ENCODE measurements around the gene SLC6A7.
A peak's percentile ranks its signal among the peaks of the same experiment; 100 is the strongest.

SLC6A7 gene

DNA sequence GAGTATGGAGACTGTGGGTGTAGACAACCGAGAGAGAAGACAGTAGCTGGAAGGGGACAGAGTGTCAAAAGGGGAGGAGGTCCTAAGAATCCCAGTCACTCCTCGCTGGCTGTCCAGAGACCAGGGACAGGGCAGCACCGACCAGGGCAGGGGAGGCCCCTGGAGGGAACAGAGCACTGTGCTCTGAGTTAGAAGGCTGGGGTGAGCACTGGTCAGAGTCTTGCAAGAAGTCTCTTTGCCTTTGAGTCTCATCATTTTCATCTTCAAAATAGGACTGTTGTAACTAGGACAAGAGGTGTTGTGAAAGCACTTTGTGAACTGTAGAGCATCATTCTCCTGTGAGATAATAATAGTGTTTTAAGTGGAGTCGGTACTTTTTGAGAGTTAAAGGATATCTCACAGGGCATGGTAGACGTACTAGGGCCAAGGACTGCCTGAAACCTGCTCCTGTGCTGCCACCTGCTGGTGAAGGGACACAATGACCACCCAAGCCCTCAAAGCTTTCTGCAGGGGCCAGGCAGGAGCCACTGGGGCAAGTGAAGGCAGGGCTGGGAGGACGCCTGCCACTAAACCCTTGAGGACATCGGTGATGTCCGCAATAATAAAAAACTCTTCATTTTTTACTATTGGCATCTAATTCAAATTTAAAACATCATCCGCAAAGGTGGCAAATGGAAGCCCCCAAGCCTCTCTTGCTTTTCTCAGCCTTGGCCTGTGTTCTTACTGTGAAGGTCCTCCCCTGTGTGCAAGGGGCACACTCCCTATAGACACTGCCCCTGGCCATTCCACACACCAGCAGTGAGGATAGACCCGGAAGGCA, 28.2 kb downstream of the SLC6A7 start:
- no peak overlapping the region for H3K4me3 ChIP-seq (ENCODE audit: low read length)
- peak; percentile 81 for TF ChIP-seq CTCF (conservative IDR thresholded peaks at IDR 0.05; ENCODE audit: low read length)
- peak; percentile 78 for DNase-seq (ENCODE audit: low read depth)

- no peak for DNase-seq (ENCODE audit: low read depth)
- no peak for TF ChIP-seq CTCF (conservative IDR thresholded peaks at IDR 0.05; ENCODE audit: low read length)
- H3K4me3 ChIP-seq (ENCODE audit: low read length) = no peak overlapping the region
Observed at GRCh38 chr5:150218693-150219035, 28.8 kb downstream of the SLC6A7 start.

DNA sequence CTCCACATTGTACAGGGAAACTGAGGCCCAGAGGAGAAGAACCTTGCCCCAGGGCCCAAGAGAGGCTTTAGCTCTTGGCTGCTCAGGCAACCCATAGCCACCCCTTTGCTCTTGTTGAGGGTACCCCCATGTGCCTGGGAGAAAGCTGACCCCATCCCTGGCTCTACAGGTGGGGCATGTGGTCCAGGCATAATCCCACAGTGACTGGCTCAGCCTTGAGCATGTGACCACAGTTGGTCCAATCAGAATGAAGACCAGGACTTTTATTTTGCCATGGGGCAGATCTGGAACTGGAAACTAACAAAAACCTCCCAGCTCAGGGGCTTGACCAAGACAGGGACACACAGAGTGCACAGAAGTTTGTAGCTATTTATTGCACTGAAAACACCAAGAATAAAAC, 29.3 kb downstream of the SLC6A7 start:
- no peak for DNase-seq (ENCODE audit: low read depth)
- no peak for TF ChIP-seq CTCF (conservative IDR thresholded peaks at IDR 0.05; ENCODE audit: low read length)
- H3K4me3 ChIP-seq (ENCODE audit: low read length) = no peak overlapping the region

DNA sequence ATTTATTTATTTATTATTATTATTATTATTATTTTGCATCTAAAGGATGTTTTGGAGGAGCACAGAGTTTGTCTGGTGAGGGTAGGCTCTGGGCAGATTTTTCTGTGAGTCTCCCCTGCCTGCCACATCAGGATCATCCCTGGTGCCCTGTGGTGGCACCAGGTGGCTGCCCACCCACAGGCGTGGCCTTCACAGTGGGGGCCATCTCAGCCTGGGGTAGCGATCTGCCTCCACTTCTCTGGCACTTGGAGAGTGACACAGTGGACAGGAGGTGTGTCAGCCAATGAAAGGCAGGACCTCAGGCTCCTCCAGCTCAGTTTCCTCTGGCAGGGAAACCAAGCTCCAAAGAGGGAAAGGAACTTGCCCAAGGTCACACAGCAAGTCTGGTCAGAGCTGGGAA, 30.0 kb downstream of the SLC6A7 start:
- TF ChIP-seq CTCF (conservative IDR thresholded peaks at IDR 0.05; ENCODE audit: low read length) = no peak
- H3K4me3 ChIP-seq (ENCODE audit: low read length) = no peak overlapping the region
- no peak for DNase-seq (ENCODE audit: low read depth)

DNA sequence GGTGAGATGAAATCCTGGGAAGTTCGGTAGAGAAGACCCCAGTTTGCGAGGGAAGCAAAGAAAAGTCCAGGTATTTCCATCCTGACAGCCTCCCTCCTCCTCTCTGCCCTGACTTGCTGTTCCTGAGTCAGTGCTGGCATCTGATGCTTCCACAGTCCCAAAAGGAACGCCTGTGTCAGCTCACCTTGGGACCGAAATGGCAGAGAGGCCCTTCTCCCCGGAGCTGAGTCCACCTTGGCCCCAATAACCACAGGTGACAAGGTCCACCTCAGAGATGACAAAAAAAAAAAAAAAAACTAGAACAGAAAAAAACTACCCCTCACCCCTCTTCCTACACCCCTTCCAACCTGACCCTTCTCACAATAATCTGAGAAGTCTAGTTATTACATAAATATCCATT, 31.6 kb downstream of the SLC6A7 start:
- no peak for TF ChIP-seq CTCF (conservative IDR thresholded peaks at IDR 0.05; ENCODE audit: low read length)
- H3K4me3 ChIP-seq (ENCODE audit: low read length) = no peak overlapping the region
- no peak for DNase-seq (ENCODE audit: low read depth)

DNA sequence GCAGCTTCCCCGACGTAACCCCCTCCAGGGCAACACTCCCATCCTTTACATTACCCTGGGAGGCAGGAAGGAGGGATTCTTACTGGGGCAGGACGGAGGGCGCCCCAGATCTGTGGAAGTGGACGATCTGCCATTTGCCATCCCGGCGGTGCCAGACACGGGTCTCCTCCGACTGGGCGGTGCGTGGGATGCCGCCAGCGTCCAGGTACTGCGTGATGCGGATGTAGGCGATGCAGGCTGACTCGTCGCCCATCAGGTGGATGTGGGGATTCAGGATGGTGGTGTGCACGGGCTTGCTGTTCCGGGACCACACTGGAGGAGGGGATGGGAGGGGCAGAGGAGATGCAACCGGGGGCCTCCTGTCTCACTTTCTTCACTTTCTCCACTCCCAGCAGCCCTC, 33.0 kb downstream of the SLC6A7 start:
- DNase-seq (ENCODE audit: low read depth) = no peak
- H3K4me3 ChIP-seq (ENCODE audit: low read length) = no peak overlapping the region
- TF ChIP-seq CTCF (conservative IDR thresholded peaks at IDR 0.05; ENCODE audit: low read length) = no peak

DNA sequence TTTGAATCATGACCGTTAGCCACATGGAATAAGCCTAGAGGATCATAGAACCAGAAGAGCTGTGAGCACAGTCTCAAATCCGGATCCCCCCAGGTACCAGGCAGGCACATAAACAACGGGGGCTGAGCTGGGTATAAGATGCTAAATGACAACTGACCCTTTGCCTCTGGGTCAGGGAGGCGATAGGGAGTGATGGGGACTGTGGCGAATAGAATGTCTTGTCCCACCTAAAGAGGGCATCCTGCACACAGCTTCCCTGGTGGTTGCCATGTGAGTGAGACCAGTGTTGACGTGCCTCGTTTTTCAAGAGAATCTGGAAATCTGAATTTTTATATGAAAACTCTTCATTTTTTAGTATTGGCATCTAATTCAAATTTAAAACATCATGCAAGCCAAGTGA, 33.6 kb downstream of the SLC6A7 start:
- H3K4me3 ChIP-seq (ENCODE audit: low read length) = no peak overlapping the region
- DNase-seq (ENCODE audit: low read depth) = no peak
- TF ChIP-seq CTCF (conservative IDR thresholded peaks at IDR 0.05; ENCODE audit: low read length) = no peak
